ENCODE measurements around the gene POLR3K.

DNA sequence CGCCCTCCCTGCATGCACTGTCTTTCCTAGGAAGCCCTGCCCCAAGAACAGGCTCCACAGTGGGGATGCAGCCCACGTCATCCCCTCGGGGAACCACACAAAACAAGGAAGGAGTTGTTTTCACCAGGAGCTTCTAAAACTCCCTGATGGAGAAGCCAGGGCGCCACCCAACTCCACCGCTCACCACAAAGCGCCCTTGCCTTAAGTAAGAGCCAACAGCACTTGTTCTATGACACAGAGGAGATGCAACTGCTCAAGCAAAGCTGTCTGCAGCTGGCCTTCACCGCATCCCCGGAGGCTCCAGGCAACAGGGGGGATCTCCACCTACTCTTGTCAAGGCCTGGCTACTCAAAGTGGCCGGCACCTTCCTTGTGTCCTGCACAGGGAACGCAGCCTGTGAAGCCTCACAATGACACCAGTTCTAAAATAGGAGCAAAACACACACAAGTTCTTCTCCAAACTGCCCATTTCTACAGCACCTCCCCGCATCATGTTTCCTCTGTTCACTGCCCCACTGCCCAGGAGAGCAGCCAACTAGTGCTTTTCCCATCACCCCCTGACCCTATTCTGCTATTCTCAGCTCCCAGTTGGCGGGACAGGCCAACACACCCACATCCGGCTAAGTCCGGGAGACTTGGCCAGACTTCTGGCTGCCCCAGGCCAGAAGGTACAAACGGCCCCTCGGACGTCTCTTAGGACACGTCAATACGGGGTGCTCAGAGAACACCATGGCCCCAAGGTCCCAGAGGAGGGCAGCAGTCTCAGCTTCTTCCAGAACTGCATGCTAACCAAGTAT lies 48.9 kb upstream of the POLR3K start:
- TF ChIP-seq POLR2A (IDR thresholded peaks at IDR 0.05; ENCODE audit: extremely low read depth, insufficient read length) (no peak), MYC (IDR thresholded peaks at IDR 0.05; ENCODE audit: low read depth, low read length) (no peak)
- TF ChIP-seq, protein P1, sequence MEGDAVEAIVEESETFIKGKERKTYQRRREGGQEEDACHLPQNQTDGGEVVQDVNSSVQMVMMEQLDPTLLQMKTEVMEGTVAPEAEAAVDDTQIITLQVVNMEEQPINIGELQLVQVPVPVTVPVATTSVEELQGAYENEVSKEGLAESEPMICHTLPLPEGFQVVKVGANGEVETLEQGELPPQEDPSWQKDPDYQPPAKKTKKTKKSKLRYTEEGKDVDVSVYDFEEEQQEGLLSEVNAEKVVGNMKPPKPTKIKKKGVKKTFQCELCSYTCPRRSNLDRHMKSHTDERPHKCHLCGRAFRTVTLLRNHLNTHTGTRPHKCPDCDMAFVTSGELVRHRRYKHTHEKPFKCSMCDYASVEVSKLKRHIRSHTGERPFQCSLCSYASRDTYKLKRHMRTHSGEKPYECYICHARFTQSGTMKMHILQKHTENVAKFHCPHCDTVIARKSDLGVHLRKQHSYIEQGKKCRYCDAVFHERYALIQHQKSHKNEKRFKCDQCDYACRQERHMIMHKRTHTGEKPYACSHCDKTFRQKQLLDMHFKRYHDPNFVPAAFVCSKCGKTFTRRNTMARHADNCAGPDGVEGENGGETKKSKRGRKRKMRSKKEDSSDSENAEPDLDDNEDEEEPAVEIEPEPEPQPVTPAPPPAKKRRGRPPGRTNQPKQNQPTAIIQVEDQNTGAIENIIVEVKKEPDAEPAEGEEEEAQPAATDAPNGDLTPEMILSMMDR (IDR thresholded peaks at IDR 0.05; ENCODE audit: low read depth, low read length): no peak
- TF ChIP-seq, protein P2, sequence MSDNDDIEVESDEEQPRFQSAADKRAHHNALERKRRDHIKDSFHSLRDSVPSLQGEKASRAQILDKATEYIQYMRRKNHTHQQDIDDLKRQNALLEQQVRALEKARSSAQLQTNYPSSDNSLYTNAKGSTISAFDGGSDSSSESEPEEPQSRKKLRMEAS (IDR thresholded peaks at IDR 0.05; ENCODE audit: low read depth, low read length): no peak

Data from NB4 (cell line).